Head of caudate nucleus (tissue), 42 donors: ENCODE results near the gene GPR119.
A peak's percentile ranks its signal among the peaks of the same experiment; 100 is the strongest.
"Not testable (repeated sequence)": the region's sequence is repeated elsewhere in the genome, so short reads cannot be mapped to it uniquely, and the experiment has no call there.

Source experiments
- DNase-seq, 42 donors: peaks; one replicate each; pipeline versions ENCODE4 v3.0.0 to v3.0.0-alpha.2; 2020 to 2021; ENCODE audit warnings: mixed read lengths in 7 of 42
- intact Hi-C: fragments of 100-400 bp; cut with DNase I; formaldehyde crosslinking; loops from one replicate; pipeline ENCODE4 v1.15.0; 2022

Gene GPR119

GRCh38 chrX:130343411-130343810 is 42.1 kb downstream of the GPR119 start:
- no peak for DNase-seq
- intact Hi-C loops: no loop called here

DNA sequence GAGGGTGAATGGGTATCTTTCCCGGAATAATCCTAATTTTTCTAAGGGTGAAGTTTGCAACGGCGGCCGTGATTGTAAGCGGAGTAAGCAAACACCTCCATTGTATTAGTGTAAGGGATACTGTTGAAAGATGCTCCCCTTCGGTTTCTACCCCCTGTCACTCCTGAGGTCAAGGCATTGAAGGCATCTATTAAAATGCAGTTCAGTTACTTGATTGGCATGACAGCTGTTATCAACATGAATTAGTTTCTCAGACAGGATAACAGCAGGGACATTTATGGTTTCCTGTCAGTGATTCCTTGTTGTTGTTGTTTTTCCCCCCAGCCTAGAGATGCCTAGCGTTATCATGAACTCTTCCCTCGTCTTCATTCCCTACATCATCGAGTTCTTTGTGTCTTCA is 45.2 kb downstream of the GPR119 start:
- no peak for DNase-seq
- intact Hi-C loops: no loop called here

- peak; percentile 35 to 86 (median 69) for DNase-seq
- intact Hi-C loops: no loop called here
Measured at GRCh38 chrX:130339408-130340222, 45.9 kb downstream of the GPR119 start, which contains the start of gene SLC25A14. Gene SLC25A14, plus strand, starts transcription at chrX:130339919. Its CDS starts 360 bp downstream, at chrX:130340279.

- DNase-seq, intact Hi-C loops: not testable (repeated sequence)
Measured at GRCh38 chrX:130338869-130339268, 46.6 kb downstream of the GPR119 start.

DNA sequence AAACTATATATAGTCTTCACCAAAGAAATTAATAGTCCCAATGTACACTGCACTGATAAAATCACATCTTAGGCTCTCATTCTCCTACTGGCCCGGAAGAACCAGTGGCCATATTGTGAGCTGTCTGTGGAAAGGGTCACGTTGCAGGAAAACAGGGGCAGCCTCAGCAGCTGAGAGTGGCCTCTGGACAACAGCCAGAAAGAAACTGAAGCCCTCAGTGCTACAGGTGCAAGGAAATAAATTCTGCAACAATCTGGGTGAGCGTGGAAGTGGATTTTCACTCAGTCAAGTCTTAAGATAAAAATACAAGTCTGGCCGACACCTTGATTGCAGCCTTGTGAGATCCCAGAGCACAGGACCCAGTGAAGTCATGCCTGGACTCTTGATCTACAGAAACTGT is 48.9 kb downstream of the GPR119 start:
- no peak for DNase-seq
- intact Hi-C loops: no loop called here
